ENCODE results near the gene MUC4. TPM values are rescaled to one million over a fixed set of nuclear protein-coding genes. Genes with fewer than 3 reads are reported as not detected.
"Not testable (repeated sequence)": the region's sequence is repeated elsewhere in the genome, so short reads cannot be mapped to it uniquely, and the experiment has no call there.

MUC4 gene
- total RNA-seq, 6 experiments from 2014 or later: not detected

GRCh38 chr3:195806916-195807231 lies 4.9 kb downstream of the MUC4 start:
- no peak for DNase-seq
- Mint-ChIP-seq H3K27ac (no peak overlapping the region), H3K27me3 (ENCODE audit: insufficient read depth) (peaks cover 38% of the 10 kb centered on the region), H3K4me3 (no peak overlapping the region), H3K36me3 (ENCODE audit: low read depth) (no peaks in the 10 kb centered on the region), H3K9me3 (no peaks in the 10 kb centered on the region), H3K4me1 (ENCODE audit: low read depth) (peaks cover 9% of the 10 kb centered on the region)
- TF ChIP-seq, protein P1, sequence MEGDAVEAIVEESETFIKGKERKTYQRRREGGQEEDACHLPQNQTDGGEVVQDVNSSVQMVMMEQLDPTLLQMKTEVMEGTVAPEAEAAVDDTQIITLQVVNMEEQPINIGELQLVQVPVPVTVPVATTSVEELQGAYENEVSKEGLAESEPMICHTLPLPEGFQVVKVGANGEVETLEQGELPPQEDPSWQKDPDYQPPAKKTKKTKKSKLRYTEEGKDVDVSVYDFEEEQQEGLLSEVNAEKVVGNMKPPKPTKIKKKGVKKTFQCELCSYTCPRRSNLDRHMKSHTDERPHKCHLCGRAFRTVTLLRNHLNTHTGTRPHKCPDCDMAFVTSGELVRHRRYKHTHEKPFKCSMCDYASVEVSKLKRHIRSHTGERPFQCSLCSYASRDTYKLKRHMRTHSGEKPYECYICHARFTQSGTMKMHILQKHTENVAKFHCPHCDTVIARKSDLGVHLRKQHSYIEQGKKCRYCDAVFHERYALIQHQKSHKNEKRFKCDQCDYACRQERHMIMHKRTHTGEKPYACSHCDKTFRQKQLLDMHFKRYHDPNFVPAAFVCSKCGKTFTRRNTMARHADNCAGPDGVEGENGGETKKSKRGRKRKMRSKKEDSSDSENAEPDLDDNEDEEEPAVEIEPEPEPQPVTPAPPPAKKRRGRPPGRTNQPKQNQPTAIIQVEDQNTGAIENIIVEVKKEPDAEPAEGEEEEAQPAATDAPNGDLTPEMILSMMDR (IDR thresholded peaks at IDR 0.05): no peak

DNA sequence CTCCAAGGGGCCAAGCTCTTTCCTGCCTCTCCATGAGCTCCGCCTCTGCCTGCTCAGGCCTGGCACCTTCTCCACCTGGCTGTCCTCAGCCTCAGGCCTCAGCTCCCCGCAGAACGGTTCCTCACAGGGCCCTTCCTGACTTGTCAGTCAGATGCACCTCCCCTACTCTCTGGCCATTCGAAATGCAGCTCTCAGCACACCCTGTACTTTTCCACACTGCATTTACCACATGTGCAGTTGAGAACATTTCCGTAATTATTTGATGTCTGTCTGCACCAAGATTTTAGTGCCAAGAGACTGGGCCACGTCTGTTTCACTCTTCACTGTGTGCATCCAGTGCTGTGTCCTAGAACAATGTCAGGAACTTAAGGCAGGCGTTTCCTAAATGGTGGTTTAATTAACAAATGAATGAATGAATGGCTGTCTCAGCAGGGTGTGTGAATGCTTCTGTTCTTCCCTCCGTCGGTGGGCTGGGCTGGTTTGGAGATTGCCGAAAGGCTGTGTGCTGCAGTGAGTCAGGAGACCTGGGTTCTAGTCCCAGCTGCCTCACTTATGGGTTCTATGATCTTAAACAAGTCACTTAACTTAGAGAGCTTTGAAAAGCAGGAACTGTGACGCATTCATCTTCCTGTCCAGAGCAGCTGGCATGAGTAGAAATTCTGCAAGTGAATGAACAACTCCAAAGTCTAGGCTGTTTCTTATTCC lies 5.4 kb downstream of the MUC4 start:
- Mint-ChIP-seq H3K27me3 (ENCODE audit: insufficient read depth) (peaks cover 43% of the 10 kb centered on the region), H3K4me1 (ENCODE audit: low read depth) (peaks cover 9% of the 10 kb centered on the region), H3K27ac (no peak overlapping the region), H3K4me3 (no peak overlapping the region), H3K9me3 (no peaks in the 10 kb centered on the region), H3K36me3 (ENCODE audit: low read depth) (no peaks in the 10 kb centered on the region)
- TF ChIP-seq, protein P1 (IDR thresholded peaks at IDR 0.05): no peak
- no peak for DNase-seq

DNA sequence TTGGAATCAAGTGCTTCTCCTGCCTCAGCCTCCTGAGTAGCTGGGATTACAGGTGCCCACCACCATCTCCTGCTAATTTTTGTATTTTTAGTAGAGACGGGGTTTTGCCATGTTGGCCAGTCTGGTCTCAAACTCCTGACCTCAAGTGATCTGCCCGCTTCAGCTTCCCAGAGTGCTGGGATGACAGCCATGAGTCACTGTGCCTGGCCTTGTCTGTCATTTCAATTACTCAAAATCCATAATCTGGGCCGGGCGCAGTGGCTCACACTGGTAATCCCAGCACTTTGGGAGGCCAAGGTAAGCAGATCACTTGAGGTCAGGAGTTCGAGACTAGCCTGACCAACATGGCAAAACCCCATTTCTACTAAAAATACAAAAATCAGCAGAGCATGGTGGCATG lies 6.1 kb downstream of the MUC4 start:
- not testable (repeated sequence) for H3K27ac Mint-ChIP-seq; H3K4me1 Mint-ChIP-seq (ENCODE audit: low read depth); DNase-seq; H3K4me3 Mint-ChIP-seq; H3K9me3 Mint-ChIP-seq; H3K36me3 Mint-ChIP-seq (ENCODE audit: low read depth)
- H3K27me3 Mint-ChIP-seq (ENCODE audit: insufficient read depth): peaks cover 42% of the 10 kb centered on the region

- DNase-seq: no peak
- H3K27ac Mint-ChIP-seq: no peak overlapping the region
- no peaks in the 10 kb centered on the region for H3K9me3 Mint-ChIP-seq
- H3K4me1 Mint-ChIP-seq (ENCODE audit: low read depth): peaks cover 9% of the 10 kb centered on the region
- TF ChIP-seq, protein P1 (IDR thresholded peaks at IDR 0.05): no peak
- peaks cover 42% of the 10 kb centered on the region for H3K27me3 Mint-ChIP-seq (ENCODE audit: insufficient read depth)
- no peak overlapping the region for H3K4me3 Mint-ChIP-seq
- H3K36me3 Mint-ChIP-seq (ENCODE audit: low read depth): no peaks in the 10 kb centered on the region
Measured at GRCh38 chr3:195805181-195805580, 6.5 kb downstream of the MUC4 start.

GRCh38 chr3:195803289-195803908 lies 8.3 kb downstream of the MUC4 start:
- Mint-ChIP-seq H3K27me3 (ENCODE audit: insufficient read depth) (peaks cover 43% of the 10 kb centered on the region), H3K4me1 (ENCODE audit: low read depth) (peaks cover 9% of the 10 kb centered on the region), H3K36me3 (ENCODE audit: low read depth) (no peaks in the 10 kb centered on the region), H3K27ac (no peak overlapping the region), H3K9me3 (no peaks in the 10 kb centered on the region), H3K4me3 (peak overlapping the region; percentile 38)
- peak; percentile 28 for DNase-seq
- TF ChIP-seq, protein P1 (IDR thresholded peaks at IDR 0.05): no peak

- Mint-ChIP-seq H3K36me3 (ENCODE audit: low read depth) (no peaks in the 10 kb centered on the region), H3K4me3 (peak overlapping the region; percentile 38; the same call in 1 of the 2 replicates), H3K27me3 (ENCODE audit: insufficient read depth) (peaks cover 43% of the 10 kb centered on the region), H3K27ac (no peak overlapping the region), H3K4me1 (ENCODE audit: low read depth) (peaks cover 9% of the 10 kb centered on the region), H3K9me3 (no peaks in the 10 kb centered on the region)
- TF ChIP-seq, protein P1 (IDR thresholded peaks at IDR 0.05): no peak
- DNase-seq: no peak
Measured at GRCh38 chr3:195802795-195803194, 8.9 kb downstream of the MUC4 start.
